Kidney capillary endothelial cell (primary cell): ENCODE results near the gene DPP10.
"Not testable (repeated sequence)": the region's sequence is repeated elsewhere in the genome, so short reads cannot be mapped to it uniquely, and the experiment has no call there.

Experiments used
- DNase-seq: peaks from one replicate; pipeline ENCODE4 v3.0.0-alpha.2; 2018; ENCODE audit warnings: low spot score

Gene DPP10

GRCh38 chr2:114442510-114442909 lies at the start of gene DPP10:
TSS of gene DPP10 (plus strand) at chr2:114442641.
- no peak for DNase-seq

GRCh38 chr2:114400890-114401289 lies 41.6 kb upstream of the DPP10 start:
- no peak for DNase-seq

- no peak for DNase-seq
Measured at GRCh38 chr2:114405247-114406116, 37.0 kb upstream of the DPP10 start.

GRCh38 chr2:114406347-114406746 lies 36.1 kb upstream of the DPP10 start:
- no peak for DNase-seq

GRCh38 chr2:114407353-114407752 lies 35.1 kb upstream of the DPP10 start:
- not testable (repeated sequence) for DNase-seq

GRCh38 chr2:114421781-114422180 lies 20.7 kb upstream of the DPP10 start:
- no peak for DNase-seq

- no peak for DNase-seq
Measured at GRCh38 chr2:114424699-114425098, 17.7 kb upstream of the DPP10 start.

GRCh38 chr2:114426756-114427155 lies 15.7 kb upstream of the DPP10 start:
- DNase-seq: no peak

- no peak for DNase-seq
Measured at GRCh38 chr2:114436329-114436728, 6.1 kb upstream of the DPP10 start.

GRCh38 chr2:114446571-114446970 lies 4.1 kb downstream of the DPP10 start:
- DNase-seq: no peak

GRCh38 chr2:114450639-114451038 lies 8.2 kb downstream of the DPP10 start:
- no peak for DNase-seq

GRCh38 chr2:114456566-114456965 lies 14.1 kb downstream of the DPP10 start:
- DNase-seq: no peak

GRCh38 chr2:114457956-114458355 lies 15.5 kb downstream of the DPP10 start:
- DNase-seq: no peak

GRCh38 chr2:114461116-114461515 lies 18.7 kb downstream of the DPP10 start:
- no peak for DNase-seq

- no peak for DNase-seq
Measured at GRCh38 chr2:114464961-114465706, 22.7 kb downstream of the DPP10 start.

GRCh38 chr2:114468343-114468742 lies 25.9 kb downstream of the DPP10 start:
- DNase-seq: no peak

GRCh38 chr2:114472246-114472645 lies 29.8 kb downstream of the DPP10 start:
- no peak for DNase-seq

GRCh38 chr2:114472726-114473125 lies 30.3 kb downstream of the DPP10 start:
- DNase-seq: no peak

- no peak for DNase-seq
Measured at GRCh38 chr2:114488841-114489530, 46.5 kb downstream of the DPP10 start.

GRCh38 chr2:114495046-114495445 lies 52.6 kb downstream of the DPP10 start:
- DNase-seq: no peak

GRCh38 chr2:114496959-114497358 lies 54.5 kb downstream of the DPP10 start:
- no peak for DNase-seq

- no peak for DNase-seq
Measured at GRCh38 chr2:114499101-114499500, 56.7 kb downstream of the DPP10 start.

- DNase-seq: no peak
Measured at GRCh38 chr2:114507744-114508143, 65.3 kb downstream of the DPP10 start.
